KOPT-K1 (cell line): ENCODE data around the gene C19orf12.

Experiments
- H3K27ac ChIP-seq: fragments of 200-600 bp; sonication (generic); 2 replicates; pipeline ENCODE4 v1.5.1; 2016; ENCODE audit warnings: antibody characterized with exemption, mild to moderate bottlenecking, low read depth, low read length; ENCODE audit not compliant: poor library complexity, severe bottlenecking
- H3K36me3 ChIP-seq: fragments of 200-600 bp; sonication (generic); 2 replicates; pipeline ENCODE4 v1.5.1; 2017; ENCODE audit warnings: antibody characterized with exemption, mild to moderate bottlenecking, low read length, moderate library complexity; ENCODE audit not compliant: insufficient read depth
- H3K9me3 ChIP-seq: fragments of 200-600 bp; sonication (generic); 2 replicates; pipeline ENCODE4 v1.5.1; 2017; ENCODE audit warnings: antibody characterized with exemption, low read length, mild to moderate bottlenecking; ENCODE audit not compliant: insufficient read depth, poor library complexity, severe bottlenecking

C19orf12 gene

GRCh38 chr19:29745253-29745652 lies 30.2 kb upstream of the C19orf12 start:
- no peaks in the 10 kb centered on the region for H3K36me3 ChIP-seq
- H3K9me3 ChIP-seq: no peaks in the 10 kb centered on the region
- no peak overlapping the region for H3K27ac ChIP-seq

DNA sequence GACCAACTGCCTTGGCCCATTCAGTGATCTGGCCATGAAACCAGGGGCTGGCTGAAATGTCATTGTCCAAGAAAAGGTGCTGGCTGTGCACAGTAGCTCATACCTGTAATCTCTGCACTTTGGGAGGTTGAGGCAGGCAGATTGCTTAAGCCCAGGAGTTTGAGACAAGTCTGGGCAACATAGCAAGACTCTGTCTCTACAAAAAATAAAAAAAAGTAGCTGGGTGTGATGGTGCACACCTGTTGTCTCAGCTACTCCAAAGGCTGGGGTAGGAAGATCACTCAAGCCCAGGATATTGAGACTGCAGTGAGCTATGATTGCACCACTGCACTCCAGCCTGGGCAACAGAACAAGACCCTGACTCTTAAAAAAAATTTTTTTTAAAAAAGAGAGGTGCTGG lies 28.6 kb upstream of the C19orf12 start:
- no peaks in the 10 kb centered on the region for H3K36me3 ChIP-seq
- no peak overlapping the region for H3K27ac ChIP-seq
- no peaks in the 10 kb centered on the region for H3K9me3 ChIP-seq

DNA sequence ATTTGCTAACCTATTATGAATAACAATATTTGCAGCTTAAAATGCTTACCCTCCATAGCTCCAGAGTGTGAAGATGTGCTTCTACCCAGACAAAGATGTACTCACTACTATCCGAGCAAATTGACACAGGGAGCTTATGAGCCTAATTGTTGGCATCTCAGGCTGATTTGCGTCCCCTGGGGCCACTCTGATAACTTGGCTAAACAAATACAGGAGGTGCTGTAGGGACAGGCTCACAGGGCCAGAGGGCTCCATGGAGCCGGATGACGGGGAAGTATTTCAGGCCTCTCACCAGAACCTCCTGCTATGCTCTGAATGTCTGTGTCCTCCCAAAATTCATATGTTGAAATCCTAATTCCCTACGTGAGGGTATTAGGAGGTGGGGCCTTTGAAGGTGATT lies 26.7 kb upstream of the C19orf12 start:
- Histone ChIP-seq H3K9me3 (no peaks in the 10 kb centered on the region), H3K27ac (no peak overlapping the region), H3K36me3 (no peaks in the 10 kb centered on the region)

GRCh38 chr19:29741226-29741625 lies 26.2 kb upstream of the C19orf12 start:
- Histone ChIP-seq H3K9me3 (no peaks in the 10 kb centered on the region), H3K27ac (no peak overlapping the region), H3K36me3 (no peaks in the 10 kb centered on the region)

GRCh38 chr19:29737461-29738000 lies 22.5 kb upstream of the C19orf12 start:
- no peaks in the 10 kb centered on the region for H3K9me3 ChIP-seq
- no peaks in the 10 kb centered on the region for H3K36me3 ChIP-seq

DNA sequence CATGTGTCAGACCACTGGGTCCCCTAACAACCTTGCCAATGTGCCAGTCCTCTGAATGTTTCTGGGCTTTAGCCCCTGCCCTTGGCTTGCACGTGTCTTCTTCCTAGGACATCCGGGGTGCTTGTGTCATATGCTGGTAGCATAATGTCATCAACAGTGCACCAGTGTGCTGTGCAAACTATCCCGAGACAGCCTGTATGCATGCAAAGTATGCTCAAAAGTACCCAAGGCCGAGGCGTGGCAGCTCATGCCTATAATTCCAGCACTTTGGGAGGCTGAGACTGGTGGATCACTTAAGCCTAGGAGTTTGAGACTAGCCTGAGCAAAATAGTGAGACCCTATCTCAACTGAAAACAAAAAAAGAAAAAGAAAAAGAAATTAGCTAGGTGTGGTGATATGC lies 20.8 kb upstream of the C19orf12 start:
- Histone ChIP-seq H3K36me3 (no peaks in the 10 kb centered on the region), H3K27ac (no peak overlapping the region), H3K9me3 (no peaks in the 10 kb centered on the region)

More at GRCh38 chr19:29737461-29738000, 22.5 kb upstream of the C19orf12 start:
- H3K27ac ChIP-seq: no peak overlapping the region

GRCh38 chr19:29731331-29731850 lies 16.3 kb upstream of the C19orf12 start:
- Histone ChIP-seq H3K9me3 (no peaks in the 10 kb centered on the region), H3K36me3 (no peaks in the 10 kb centered on the region), H3K27ac (no peak overlapping the region)

DNA sequence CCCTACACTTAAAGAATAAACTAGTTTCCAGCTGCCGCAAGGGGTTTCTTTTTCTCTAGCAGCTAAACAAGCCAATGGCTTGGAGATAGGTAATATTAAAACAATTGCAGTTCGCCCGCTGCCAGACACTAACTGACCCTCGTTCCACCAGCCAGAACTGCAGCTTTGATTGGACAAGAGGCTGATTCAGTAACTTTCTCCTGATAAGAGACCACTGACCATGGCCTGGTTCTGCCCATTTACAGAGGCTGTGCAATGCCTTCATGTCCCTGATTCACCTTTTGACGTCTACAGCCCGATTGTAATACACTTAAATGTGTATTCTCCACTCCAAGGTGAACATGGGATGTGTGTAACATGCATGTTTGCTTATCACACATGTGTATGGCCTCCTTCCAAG lies 12.8 kb upstream of the C19orf12 start:
- H3K36me3 ChIP-seq: no peaks in the 10 kb centered on the region
- no peaks in the 10 kb centered on the region for H3K9me3 ChIP-seq
- H3K27ac ChIP-seq: no peak overlapping the region

DNA sequence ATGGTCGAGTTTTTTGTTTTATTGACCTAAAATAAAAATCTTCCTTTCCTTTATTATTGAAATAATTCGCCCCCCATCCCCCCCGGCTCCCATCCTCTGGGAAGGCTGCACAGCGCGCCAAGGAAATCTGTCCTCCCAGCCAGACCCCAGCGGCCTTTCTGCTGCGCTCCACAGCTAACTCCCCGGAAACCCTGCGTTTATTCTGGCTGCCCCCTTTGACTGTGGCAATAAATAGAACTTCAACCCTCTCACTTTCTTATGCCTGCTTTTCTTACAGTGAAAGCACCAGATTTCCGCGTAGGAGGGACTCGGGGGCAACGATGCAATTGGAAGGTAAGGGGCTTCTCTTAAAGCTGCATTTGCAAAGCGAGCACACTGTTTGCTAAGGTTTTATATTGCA lies 9.7 kb upstream of the C19orf12 start:
- H3K27ac ChIP-seq: no peak overlapping the region

DNA sequence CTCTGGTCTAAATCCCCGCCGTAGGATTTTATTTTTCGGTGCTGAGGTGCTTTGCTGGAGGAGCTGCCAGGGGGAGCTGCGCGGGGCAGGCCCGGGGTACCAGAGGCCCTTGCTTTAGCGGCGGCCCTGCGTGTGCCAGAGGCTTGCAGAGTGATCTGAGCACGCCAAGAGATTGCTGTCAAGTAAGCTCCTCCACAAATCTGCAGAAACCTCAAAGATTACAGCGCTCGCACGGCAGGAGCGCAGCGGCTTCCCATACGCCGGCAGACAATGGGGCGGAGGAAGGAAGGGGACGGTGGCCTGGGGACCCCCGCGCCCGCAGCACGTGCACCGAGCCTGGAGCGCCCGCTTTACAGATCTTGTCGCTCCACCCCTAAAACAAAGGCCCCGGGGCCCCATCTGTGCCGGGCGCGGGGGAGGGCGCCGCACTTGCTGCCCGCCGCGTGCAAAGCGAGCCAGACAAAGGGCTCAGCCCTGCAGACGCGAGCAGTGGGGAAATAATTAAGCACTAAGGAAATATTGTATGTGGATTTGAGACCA lies 9.1 kb upstream of the C19orf12 start:
- Histone ChIP-seq H3K36me3 (no peaks in the 10 kb centered on the region), H3K9me3 (no peaks in the 10 kb centered on the region), H3K27ac (peak overlapping the region; percentile 28)

More for the DNA sequence above, 9.7 kb upstream of the C19orf12 start:
- Histone ChIP-seq H3K36me3 (no peaks in the 10 kb centered on the region), H3K9me3 (no peaks in the 10 kb centered on the region)

DNA sequence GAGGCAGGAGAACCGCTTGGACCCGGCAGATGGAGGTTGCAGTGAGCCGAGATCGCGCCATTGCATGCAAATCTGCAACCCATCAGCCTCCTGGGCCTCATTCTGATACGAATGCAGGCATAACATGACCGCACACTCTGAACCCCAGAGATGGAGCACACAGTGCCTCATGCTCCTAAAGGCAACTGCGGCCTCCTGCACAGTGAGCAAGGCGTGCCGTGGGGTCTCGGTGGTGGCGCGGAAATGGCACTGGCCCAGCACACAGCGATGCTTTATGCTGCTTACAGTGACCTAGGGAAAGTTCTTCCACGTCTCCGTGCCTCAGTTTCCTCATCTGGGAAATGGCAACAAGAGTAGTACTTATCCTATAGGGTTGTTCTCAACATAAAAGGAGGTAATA lies 2.0 kb upstream of the C19orf12 start:
- Histone ChIP-seq H3K9me3 (no peaks in the 10 kb centered on the region), H3K36me3 (no peaks in the 10 kb centered on the region), H3K27ac (no peak overlapping the region)

GRCh38 chr19:29715701-29716581 lies 880 bp upstream of the C19orf12 start:
- Histone ChIP-seq H3K27ac (peak overlapping the region; percentile 75), H3K36me3 (no peaks in the 10 kb centered on the region), H3K9me3 (no peaks in the 10 kb centered on the region)

GRCh38 chr19:29714371-29714952 lies 599 bp downstream of the C19orf12 start:
- H3K9me3 ChIP-seq: no peaks in the 10 kb centered on the region
- no peaks in the 10 kb centered on the region for H3K36me3 ChIP-seq
- peak overlapping the region; percentile 75 for H3K27ac ChIP-seq

DNA sequence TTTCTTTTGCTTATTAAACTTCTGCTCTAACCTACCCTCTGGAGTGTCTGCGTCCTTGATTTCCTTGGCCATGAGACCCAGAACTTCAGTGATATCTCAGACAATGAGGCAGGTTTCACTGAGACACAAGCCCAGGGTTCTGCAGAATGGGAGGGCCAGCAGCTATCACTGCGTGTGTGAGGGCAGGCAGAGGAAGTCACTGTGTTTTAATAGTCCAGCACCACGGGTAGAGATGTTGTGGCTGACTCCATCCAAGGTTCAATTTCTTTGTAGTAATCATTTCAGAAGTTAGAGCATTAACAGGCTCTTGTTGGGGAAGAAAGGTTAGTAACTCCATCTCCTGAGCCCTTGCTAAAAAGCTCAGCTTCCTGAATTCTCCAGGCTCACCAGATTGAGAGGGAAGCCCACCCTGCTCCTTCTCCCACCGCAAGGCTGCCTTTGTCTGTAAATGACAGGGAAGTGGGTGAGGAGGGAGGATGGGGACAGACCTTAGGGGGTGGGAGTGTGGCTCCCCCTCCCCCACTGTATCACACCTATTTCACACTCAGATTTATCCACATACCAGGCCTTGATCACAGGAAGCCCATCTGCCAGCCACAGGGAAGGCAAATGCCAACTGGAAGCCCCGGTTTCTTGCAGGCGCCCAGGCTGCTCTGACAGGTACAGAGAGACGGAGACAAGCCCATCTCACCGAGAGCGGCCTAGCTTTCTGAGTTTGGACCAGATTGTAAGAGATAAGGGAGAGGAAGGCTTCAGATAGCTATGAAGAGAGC lies 2.1 kb downstream of the C19orf12 start:
- Histone ChIP-seq H3K9me3 (no peaks in the 10 kb centered on the region), H3K27ac (no peak overlapping the region), H3K36me3 (peaks cover 5% of the 10 kb centered on the region)
